HEK293 (cell line): ENCODE results near the gene RASSF1.

Experiments
- CTCF ChIA-PET: fragments of 350-600 bp; formaldehyde crosslinking; extraction: SDS; loops from one replicate; lab custom pipeline; 2021; ENCODE audit warnings: antibody characterized with exemption; lab: Yijun Ruan, JAX
- POLR2A ChIA-PET: fragments of 300-600 bp; formaldehyde crosslinking; extraction: SDS; loops from one replicate; lab custom pipeline; 2020; ENCODE audit warnings: antibody characterized with exemption, inconsistent platforms; lab: Yijun Ruan, JAX
- H3K27ac ChIP-seq: fragments of 200-500 bp; sonication (Bioruptor generic); 2 replicates; pipeline ENCODE4 v1.5.1; 2014; ENCODE audit warnings: low read depth, low read length, control low read depth, inconsistent platforms; ENCODE audit errors: extremely low read depth
- H3K36me3 ChIP-seq, 2 experiments: fragments of 200-500 bp in 1 of 2; sonication (Bioruptor generic) in 1 of 2; 1 replicate in 1 of 2; 2 replicates in 1 of 2; pipeline ENCODE4 v1.5.1; 2014 to 2017; ENCODE audit warnings: inconsistent platforms in 2 of 2, low read length in 2 of 2; ENCODE audit not compliant: control insufficient read depth in 2 of 2, insufficient read depth in 1 of 2
- H3K4me1 ChIP-seq: fragments of 200-500 bp; sonication (Bioruptor generic); 2 replicates; pipeline ENCODE4 v1.5.1; 2014; ENCODE audit warnings: mild to moderate bottlenecking, low read length, inconsistent platforms; ENCODE audit not compliant: control insufficient read depth, insufficient read depth
- H3K4me3 ChIP-seq: 2 replicates; pipeline ENCODE4 v1.5.1; 2011; ENCODE audit warnings: low read depth, mild to moderate bottlenecking, control low read depth, low read length, moderate library complexity
- H3K9me3 ChIP-seq: fragments of 200-500 bp; sonication (Bioruptor generic); 2 replicates; pipeline ENCODE4 v1.5.1; 2014; ENCODE audit warnings: low read depth, low read length, inconsistent platforms; ENCODE audit not compliant: control insufficient read depth, insufficient read depth
- MZF1 ChIP-seq: fragments of 450-650 bp; formaldehyde crosslinking; IDR thresholded peaks from 2 replicates; pipeline ENCODE4 v1.5.1; 2017; ENCODE audit warnings: missing biosample characterization, missing genetic modification characterization, borderline replicate concordance
- SCRT2 ChIP-seq: fragments of 450-650 bp; formaldehyde crosslinking; IDR thresholded peaks from 2 replicates; pipeline ENCODE4 v1.5.1; 2016; ENCODE audit warnings: missing biosample characterization, missing genetic modification characterization
- YY1 ChIP-seq: fragments of 450-650 bp; formaldehyde crosslinking; IDR thresholded peaks from 2 replicates; pipeline ENCODE4 v1.5.1; 2018; ENCODE audit warnings: missing biosample characterization, missing genetic modification characterization
- ZNF18 ChIP-seq: fragments of 450-650 bp; formaldehyde crosslinking; IDR thresholded peaks from 2 replicates; pipeline ENCODE4 v1.5.1; 2016; ENCODE audit warnings: missing biosample characterization, missing genetic modification characterization
- ZNF24 ChIP-seq: fragments of 450-650 bp; formaldehyde crosslinking; IDR thresholded peaks from 2 replicates; pipeline ENCODE4 v1.5.1; 2016; ENCODE audit warnings: missing biosample characterization, missing genetic modification characterization
- ZNF292 ChIP-seq: fragments of 450-650 bp; formaldehyde crosslinking; IDR thresholded peaks from 2 replicates; pipeline ENCODE4 v1.5.1; 2016; ENCODE audit warnings: low read depth, missing biosample characterization, missing genetic modification characterization, borderline replicate concordance
- ZNF518A ChIP-seq: fragments of 450-650 bp; formaldehyde crosslinking; conservative IDR thresholded peaks from 2 replicates; pipeline ENCODE4 v1.5.1; 2016; ENCODE audit warnings: low read depth, missing biosample characterization, missing genetic modification characterization
- ZNF521 ChIP-seq: fragments of 450-650 bp; formaldehyde crosslinking; IDR thresholded peaks from 2 replicates; pipeline ENCODE4 v1.5.1; 2017; ENCODE audit warnings: missing biosample characterization, mild to moderate bottlenecking, missing genetic modification characterization
- ZNF626 ChIP-seq: fragments of 450-650 bp; sonication (Bioruptor Pico); formaldehyde crosslinking; IDR thresholded peaks from 2 replicates; pipeline ENCODE4 v1.5.1; 2018; ENCODE audit warnings: missing biosample characterization, missing genetic modification characterization, inconsistent platforms
- ZSCAN18 ChIP-seq: fragments of 450-650 bp; formaldehyde crosslinking; IDR thresholded peaks from 2 replicates; pipeline ENCODE4 v1.5.1; 2016; ENCODE audit warnings: missing biosample characterization, missing genetic modification characterization
- ZXDB ChIP-seq: fragments of 450-650 bp; formaldehyde crosslinking; IDR thresholded peaks from 2 replicates; pipeline ENCODE4 v1.5.1; 2016; ENCODE audit warnings: missing biosample characterization, missing genetic modification characterization

RASSF1 gene

GRCh38 chr3:50325497-50326181 is 15.0 kb downstream of the RASSF1 start:
- H3K4me1 ChIP-seq, result no peaks in the 10 kb centered on the region
- POLR2A ChIA-PET, result interaction anchor here (2.5 kb wide), 1 partner anchor 26 kb away, joined by 12 read pairs; the partner anchor contains the start of genes HYAL3 and NAA80

More at GRCh38 chr3:50325497-50326181, 15.0 kb downstream of the RASSF1 start:
- no peak overlapping the region for H3K4me3 ChIP-seq
- peaks cover 3 to 51% of the 10 kb centered on the region in 2 experiments for H3K36me3 ChIP-seq
- no peaks in the 10 kb centered on the region for H3K9me3 ChIP-seq
- H3K27ac ChIP-seq, result no peak overlapping the region
- TF ChIP-seq ZNF24 (no peak), ZNF521 (tag by site-specific recombination) (no peak), ZSCAN18 (tag by site-specific recombination) (no peak), ZNF626 (tag by site-specific recombination) (no peak), ZNF18 (tag by site-specific recombination) (no peak), ZNF292 (tag by site-specific recombination) (no peak), ZNF518A (tag by site-specific recombination) (no peak), YY1 (tag by site-specific recombination) (no peak), MZF1 (tag by site-specific recombination) (no peak), SCRT2 (tag by site-specific recombination) (no peak), ZXDB (tag by site-specific recombination) (no peak)
- CTCF ChIA-PET, result interaction anchor here (0.7 to 3.0 kb wide), 10 partner anchors 11 to 216 kb away, joined by 3 to 21 read pairs (median 6); partner anchors contain the start of gene LSMEM2
